Keratinocyte (primary cell): ENCODE results near the gene UBE2L5. TPM values are rescaled to one million over a fixed set of nuclear protein-coding genes. Genes with fewer than 3 reads are reported as not detected.

Experiments used
- DNase-seq: peaks from one replicate; pipeline ENCODE4 v3.0.0-alpha.2; 2011; ENCODE audit warnings: low read depth, missing footprints, low spot score
- FAIRE-seq: peaks from 2 replicates; lab custom pipeline; 2011; peaks lifted over from hg19 to GRCh38; lab: Jason Lieb, UNC
- H2AFZ ChIP-seq: 2 replicates; pipeline ENCODE4 v1.6.0; 2012; ENCODE audit warnings: low read length, control low read depth, inconsistent platforms; ENCODE audit not compliant: control insufficient read depth
- H3K27ac ChIP-seq: 2 replicates; pipeline ENCODE4 v1.5.1; 2011; ENCODE audit warnings: low read length; ENCODE audit not compliant: control insufficient read depth, insufficient read depth
- H3K27me3 ChIP-seq: 3 replicates; pipeline ENCODE4 v1.6.0; 2011; ENCODE audit warnings: low read length; ENCODE audit not compliant: control insufficient read depth, insufficient read depth; ENCODE audit errors: extremely low read depth
- H3K36me3 ChIP-seq, 2 experiments: 2 replicates in 1 of 2; 3 replicates in 1 of 2; pipeline ENCODE4 v1.5.1; 2011; ENCODE audit warnings: low read length in 2 of 2, mild to moderate bottlenecking in 1 of 2; ENCODE audit not compliant: control insufficient read depth in 2 of 2, insufficient read depth in 2 of 2; ENCODE audit errors: extremely low read depth in 1 of 2
- H3K4me1 ChIP-seq: 3 replicates; pipeline ENCODE4 v1.5.1; 2011; ENCODE audit warnings: low read length; ENCODE audit not compliant: control insufficient read depth, insufficient read depth; ENCODE audit errors: extremely low read depth
- H3K4me2 ChIP-seq: 3 replicates; pipeline ENCODE4 v1.6.0; 2011; ENCODE audit warnings: low read depth, low read length; ENCODE audit not compliant: control insufficient read depth, insufficient read depth; ENCODE audit errors: extremely low read depth
- H3K4me3 ChIP-seq, 3 experiments: fragments of 200-600 bp in 1 of 3; sonication (generic) in 1 of 3; 2 replicates in 2 of 3; 3 replicates in 1 of 3; pipeline ENCODE4 v1.5.1; 2011 to 2016; ENCODE audit warnings: low read length in 3 of 3, mild to moderate bottlenecking in 3 of 3, control low read depth in 2 of 3, inconsistent platforms in 1 of 3, low read depth in 1 of 3, mixed read lengths in 1 of 3, mixed run types in 1 of 3, moderate library complexity in 1 of 3; ENCODE audit not compliant: control insufficient read depth in 2 of 3, insufficient read depth in 2 of 3; ENCODE audit errors: extremely low read depth in 1 of 3
- H3K79me2 ChIP-seq: 2 replicates; pipeline ENCODE4 v1.6.0; 2012; ENCODE audit warnings: low read length; ENCODE audit not compliant: control insufficient read depth, insufficient read depth
- H3K9ac ChIP-seq: 3 replicates; pipeline ENCODE4 v1.6.0; 2011; ENCODE audit warnings: low read length; ENCODE audit not compliant: control insufficient read depth, insufficient read depth; ENCODE audit errors: extremely low read depth
- H3K9me1 ChIP-seq: 3 replicates; pipeline ENCODE4 v1.6.0; 2011; ENCODE audit warnings: low read length; ENCODE audit not compliant: control insufficient read depth, insufficient read depth; ENCODE audit errors: extremely low read depth
- H3K9me3 ChIP-seq: 2 replicates; pipeline ENCODE4 v1.5.1; 2012; ENCODE audit warnings: low read depth, low read length; ENCODE audit not compliant: control insufficient read depth
- H4K20me1 ChIP-seq: 3 replicates; pipeline ENCODE4 v1.6.0; 2011; ENCODE audit warnings: low read length; ENCODE audit not compliant: control insufficient read depth, insufficient read depth; ENCODE audit errors: extremely low read depth
- EZH2 ChIP-seq: IDR thresholded peaks from one replicate; pipeline ENCODE4 v1.6.1; 2012; ENCODE audit warnings: inconsistent platforms, mild to moderate bottlenecking, low read length, moderate library complexity
- dilution Hi-C: fragments of 300-500 bp; cut with MboI; formaldehyde crosslinking; loops from one replicate; pipeline ENCODE4 v1.7.0; 2020; ENCODE audit warnings: low sequenced_read_pairs; ENCODE audit not compliant: extremely low pct_ligation_motif_present
- polyA plus RNA-seq, 5 experiments: library from polyadenylated mRNA; depleted of rRNA in 3 of 5; stranded (reverse) in 3 of 5; stranded (forward) in 1 of 5; unstranded in 1 of 5; fragments of >200 nt; gene quantifications; 1 replicate in 1 of 5; 2 replicates in 3 of 5; 3 replicates in 1 of 5; pipeline versions ENCODE4 v1.2.1 to v1.2.3, GENCODE V29; 2011 to 2012; ENCODE audit warnings: missing spikeins in 2 of 5, low read depth in 1 of 5, low replicate concordance in 1 of 5
- TF ChIP-seq, protein P1 (sequence below), 3 experiments: IDR thresholded peaks in 1 of 3; conservative IDR thresholded peaks in 1 of 3; optimal IDR thresholded peaks in 1 of 3; 2 replicates in 2 of 3; 3 replicates in 1 of 3; pipeline versions ENCODE3 to v1.5.1; 2011; ENCODE audit warnings: low read length in 3 of 3, mild to moderate bottlenecking in 3 of 3, moderate library complexity in 2 of 3, control low read depth in 1 of 3, inconsistent platforms in 1 of 3; ENCODE audit not compliant: insufficient read depth in 2 of 3; ENCODE audit errors: extremely low read depth in 1 of 3

UBE2L5 gene
- polyA plus RNA-seq, 1 donor (not counting 4 experiments of a cell fraction or from before 2014, with no cell fraction given): 0.38 TPM

DNA sequence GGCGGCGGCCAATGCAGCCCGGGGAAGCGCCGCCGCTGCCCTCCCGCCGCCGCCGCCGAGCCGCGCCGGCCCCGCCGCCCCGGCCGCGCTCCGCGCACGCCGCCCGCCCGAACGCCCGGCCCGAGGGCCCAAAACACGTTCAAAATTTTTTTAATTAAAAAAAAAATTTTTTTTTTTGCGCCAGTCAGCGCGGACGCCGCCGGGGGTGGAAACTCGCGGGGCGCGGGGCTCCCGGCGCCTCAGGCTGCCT is 43.0 kb downstream of the UBE2L5 start:
- peak overlapping the region; percentile 92 for H3K9ac ChIP-seq
- H3K4me2 ChIP-seq: peak overlapping the region; percentile 10
- dilution Hi-C loops: no loop called here
- no peak for TF ChIP-seq EZH2
- TF ChIP-seq, protein P1, sequence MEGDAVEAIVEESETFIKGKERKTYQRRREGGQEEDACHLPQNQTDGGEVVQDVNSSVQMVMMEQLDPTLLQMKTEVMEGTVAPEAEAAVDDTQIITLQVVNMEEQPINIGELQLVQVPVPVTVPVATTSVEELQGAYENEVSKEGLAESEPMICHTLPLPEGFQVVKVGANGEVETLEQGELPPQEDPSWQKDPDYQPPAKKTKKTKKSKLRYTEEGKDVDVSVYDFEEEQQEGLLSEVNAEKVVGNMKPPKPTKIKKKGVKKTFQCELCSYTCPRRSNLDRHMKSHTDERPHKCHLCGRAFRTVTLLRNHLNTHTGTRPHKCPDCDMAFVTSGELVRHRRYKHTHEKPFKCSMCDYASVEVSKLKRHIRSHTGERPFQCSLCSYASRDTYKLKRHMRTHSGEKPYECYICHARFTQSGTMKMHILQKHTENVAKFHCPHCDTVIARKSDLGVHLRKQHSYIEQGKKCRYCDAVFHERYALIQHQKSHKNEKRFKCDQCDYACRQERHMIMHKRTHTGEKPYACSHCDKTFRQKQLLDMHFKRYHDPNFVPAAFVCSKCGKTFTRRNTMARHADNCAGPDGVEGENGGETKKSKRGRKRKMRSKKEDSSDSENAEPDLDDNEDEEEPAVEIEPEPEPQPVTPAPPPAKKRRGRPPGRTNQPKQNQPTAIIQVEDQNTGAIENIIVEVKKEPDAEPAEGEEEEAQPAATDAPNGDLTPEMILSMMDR (optimal IDR thresholded peaks at IDR 0.05 in 1 of 3, IDR thresholded peaks at IDR 0.05 in 1 of 3, conservative IDR thresholded peaks at IDR 0.05 in 1 of 3; ENCODE audit: extremely low read depth in 1 of 3, insufficient read depth in 2 of 3, low read length in 3 of 3): no peak
- peak overlapping the region; percentile 85 for H3K27ac ChIP-seq
- DNase-seq (no peak), FAIRE-seq (no peak)
- no peaks in the 10 kb centered on the region for H4K20me1 ChIP-seq
- H3K79me2 ChIP-seq: peaks cover 23% of the 10 kb centered on the region
- H3K36me3 ChIP-seq: peaks cover 1 to 10% of the 10 kb centered on the region in 2 experiments
- no peaks in the 10 kb centered on the region for H3K9me3 ChIP-seq
- no peaks in the 10 kb centered on the region for H3K27me3 ChIP-seq
- H3K4me1 ChIP-seq: peaks cover 16% of the 10 kb centered on the region
- no peak overlapping the region for H2AFZ ChIP-seq
- H3K9me1 ChIP-seq: no peaks in the 10 kb centered on the region
- peak overlapping the region; percentile 53 to 78 (median 70) for H3K4me3 ChIP-seq

DNA sequence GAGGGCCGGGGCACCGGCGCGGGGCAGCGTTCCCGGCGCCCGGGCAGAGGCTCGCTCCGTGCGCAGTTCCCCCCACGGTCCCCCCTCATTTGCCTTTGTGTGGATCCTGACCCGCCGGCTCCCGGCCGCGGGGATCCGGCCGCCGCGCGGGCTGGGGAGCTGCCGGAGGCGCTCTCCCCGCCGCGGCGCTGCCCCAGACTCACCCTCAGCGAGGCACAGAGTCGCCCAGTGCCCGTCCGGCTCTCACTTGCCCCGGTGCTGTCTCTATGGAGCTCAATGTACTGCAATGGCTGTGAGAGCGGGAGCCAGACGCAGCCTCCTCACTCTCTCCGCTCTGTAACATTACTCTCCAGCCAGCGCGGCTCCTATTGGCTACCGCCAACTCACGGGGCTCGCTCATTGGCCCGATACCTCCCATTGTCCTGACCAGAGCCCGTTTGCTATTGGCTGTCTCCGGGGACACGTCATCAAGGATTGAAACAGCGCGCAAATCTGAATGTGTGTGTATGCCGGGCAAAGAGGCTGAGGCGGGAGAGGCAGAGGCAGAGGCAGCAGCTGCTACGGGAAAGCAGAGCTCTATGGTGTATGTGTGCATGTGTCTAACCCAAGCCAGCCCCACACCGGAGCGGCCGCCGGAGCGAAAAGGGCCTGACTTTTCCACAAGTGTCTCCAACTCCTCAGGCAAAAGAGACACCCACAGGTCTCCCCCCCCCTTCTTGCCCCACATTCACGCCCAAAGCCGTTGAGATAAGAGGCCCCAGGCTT is 43.5 kb downstream of the UBE2L5 start, which contains the start of gene HMGB1:
TSS of gene HMGB1 (minus strand) at position 344 of the 765 bp plus-strand sequence. CDS start 2,256 bp downstream, outside the sequence.
- H3K4me3 ChIP-seq: peak within 1 kb of the TSS; percentile 53 to 78 (median 70)
- dilution Hi-C loops: no loop called here
- no peaks in the 10 kb centered on the region for H3K9me3 ChIP-seq
- no peaks in the 10 kb centered on the region for H4K20me1 ChIP-seq
- peak within 1 kb of the TSS; percentile 45 for H2AFZ ChIP-seq
- peaks cover 23% of the 10 kb centered on the region for H3K79me2 ChIP-seq
- peak within 1 kb of the TSS; percentile 79 for H3K4me2 ChIP-seq
- H3K9ac ChIP-seq: peak within 1 kb of the TSS; percentile 95
- H3K27ac ChIP-seq: peak within 1 kb of the TSS; percentile 94
- H3K9me1 ChIP-seq: no peaks in the 10 kb centered on the region
- TF ChIP-seq, protein P1 (optimal IDR thresholded peaks at IDR 0.05 in 1 of 3, IDR thresholded peaks at IDR 0.05 in 1 of 3, conservative IDR thresholded peaks at IDR 0.05 in 1 of 3; ENCODE audit: extremely low read depth in 1 of 3, insufficient read depth in 2 of 3, low read length in 3 of 3): no peak
- TF ChIP-seq EZH2: no peak
- H3K36me3 ChIP-seq: peaks cover 1 to 10% of the 10 kb centered on the region in 2 experiments
- H3K4me1 ChIP-seq: peaks cover 16% of the 10 kb centered on the region
- no peaks in the 10 kb centered on the region for H3K27me3 ChIP-seq
- peak; percentile 92 for FAIRE-seq
- DNase-seq: peak; percentile 82
